ENCODE measurements around the gene KCNIP4. TPM values are rescaled to one million over a fixed set of nuclear protein-coding genes. Genes with fewer than 3 reads are reported as not detected.

The KCNIP4 gene
- total and polyA plus RNA-seq, 2 of the 8 experiments (the other 6 are each of a cell fraction or from before 2014, with no cell fraction given), result 0.06 TPM; not detected in 1

GRCh38 chr4:21009956-21010355, 938.6 kb downstream of the KCNIP4 start (continued):
- TF ChIP-seq TAF1 (IDR thresholded peaks at IDR 0.05; ENCODE audit: low read depth, low read length) (no peak), USF2 (IDR thresholded peaks at IDR 0.05; ENCODE audit: low read length) (no peak), SUZ12 (IDR thresholded peaks at IDR 0.05; ENCODE audit: low read length) (no peak), HDAC6 (IDR thresholded peaks at IDR 0.05; ENCODE audit: low read depth, low read length) (no peak), MAFK (IDR thresholded peaks at IDR 0.05; ENCODE audit: low read depth, low read length) (no peak)

Measured in H1 (cell line).